ENCODE data around the gene CCNY. TPM values are rescaled to one million over a fixed set of nuclear protein-coding genes. Genes with fewer than 3 reads are reported as not detected.

The CCNY gene
- total RNA-seq, 1 experiment from 2014 or later = 30.9 TPM

DNA sequence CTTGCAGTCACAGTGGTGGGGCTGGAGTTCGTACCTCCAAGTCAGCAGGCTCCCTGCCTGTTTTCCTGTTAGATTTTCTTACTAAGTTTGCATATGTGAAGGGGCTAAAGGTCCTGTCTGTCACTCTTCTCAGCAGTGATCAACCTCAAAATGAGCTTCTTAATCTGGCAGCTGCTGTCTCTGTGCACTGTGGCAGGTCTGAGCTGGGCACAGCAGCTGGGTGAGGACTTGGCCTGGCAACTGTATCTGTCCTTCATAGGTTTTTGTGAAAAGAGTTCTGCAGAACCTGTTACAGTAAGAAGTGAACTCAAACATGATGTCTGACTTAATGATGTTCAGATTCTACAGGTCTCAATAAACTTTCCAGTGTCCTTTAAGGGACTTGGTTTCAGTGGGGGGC lies 237.5 kb downstream of the CCNY start:
- no peak for DNase-seq (ENCODE audit: extremely low read depth, low read depth)

DNA sequence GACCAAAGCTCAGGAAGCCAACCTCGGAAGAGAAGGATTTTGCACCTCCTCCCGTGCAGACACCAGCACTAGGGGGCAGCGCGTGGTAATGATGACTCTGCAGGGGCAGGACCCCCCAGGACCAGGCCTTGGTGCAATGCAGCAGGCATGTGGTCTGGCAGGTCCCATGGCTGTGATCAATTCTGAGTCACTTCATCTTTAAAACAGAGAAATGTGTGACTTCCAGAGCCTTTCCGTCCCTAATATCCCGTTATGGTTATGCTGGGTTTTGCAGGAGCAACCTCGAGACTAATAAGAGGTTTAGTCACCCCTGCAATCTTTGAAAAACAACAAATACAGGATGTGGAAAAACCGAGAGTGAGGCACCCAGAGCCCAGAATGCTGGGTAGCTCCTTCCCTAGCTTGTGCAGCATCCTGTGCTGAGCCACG lies 238.6 kb downstream of the CCNY start:
- DNase-seq (ENCODE audit: extremely low read depth, low read depth) = no peak

DNA sequence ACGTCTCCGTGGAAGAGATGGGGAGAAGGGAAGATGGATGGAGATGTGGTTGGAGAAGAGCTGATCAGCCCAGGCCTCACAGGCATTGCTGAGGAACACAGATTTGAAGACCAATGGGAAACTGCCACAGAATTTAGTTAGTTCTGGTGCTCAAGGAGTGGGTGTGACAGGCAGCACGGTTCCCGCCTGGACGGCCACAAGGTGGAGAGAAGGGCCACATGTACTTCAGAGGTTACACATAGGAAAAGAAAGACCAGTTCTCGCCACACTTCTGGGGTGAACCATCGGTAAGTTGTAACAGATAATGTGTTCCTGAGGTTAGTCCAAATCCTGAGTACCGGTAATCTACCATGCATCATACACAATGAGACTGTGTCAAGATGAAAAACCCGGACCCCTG lies 239.3 kb downstream of the CCNY start:
- DNase-seq (ENCODE audit: extremely low read depth, low read depth) = no peak

DNA sequence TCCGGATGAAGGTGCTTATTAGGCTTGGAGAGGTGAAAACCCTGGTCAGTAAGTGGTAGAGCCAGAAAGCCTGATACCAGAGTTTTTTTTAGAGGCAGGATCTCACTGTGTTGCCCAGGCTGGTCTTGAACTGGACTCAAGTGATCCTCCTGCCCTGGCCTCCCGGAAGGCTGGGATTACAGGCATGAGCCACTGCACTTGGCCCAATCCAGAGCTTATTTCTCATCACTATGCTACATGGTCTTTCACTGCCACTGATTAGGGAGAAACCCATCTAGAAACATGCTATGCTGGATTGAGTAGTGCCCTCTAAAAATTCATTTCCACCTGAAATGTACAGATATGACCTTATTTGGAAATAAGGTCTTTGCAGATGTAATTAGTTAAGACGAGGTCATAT lies 240.4 kb downstream of the CCNY start:
- DNase-seq (ENCODE audit: extremely low read depth, low read depth) = no peak

DNA sequence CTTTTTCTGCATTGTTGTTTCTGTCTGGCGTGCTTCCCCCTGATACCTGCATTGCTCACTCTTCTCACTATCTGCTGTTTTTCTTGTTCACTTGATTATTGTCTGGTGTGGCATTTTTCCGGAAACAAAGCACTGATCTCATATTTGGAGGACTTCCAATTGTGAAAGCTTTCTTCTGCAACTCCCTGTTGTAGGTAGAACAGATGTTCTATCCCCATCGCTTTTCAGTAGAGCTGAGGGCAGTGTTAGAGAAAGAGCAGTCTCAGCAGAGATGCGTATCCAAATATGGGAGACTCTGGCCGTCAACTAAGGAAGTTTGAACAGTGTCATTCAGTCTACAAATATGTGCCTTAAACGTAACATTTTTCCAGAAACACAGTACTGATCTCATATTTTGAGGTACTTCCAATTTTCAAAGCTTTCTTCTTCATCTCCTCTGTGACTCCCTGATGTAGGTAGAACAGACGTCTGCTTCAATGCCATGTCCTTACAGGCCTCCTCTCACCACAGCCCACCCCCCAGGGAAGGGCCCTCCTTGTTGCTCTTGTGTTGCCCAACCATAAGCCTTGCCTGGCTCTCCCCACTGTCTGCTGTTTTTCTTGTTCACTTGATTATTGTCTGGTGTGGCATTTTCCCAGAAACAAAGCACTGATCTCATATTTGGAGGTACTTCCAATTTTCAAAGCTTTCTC lies 241.8 kb downstream of the CCNY start:
- DNase-seq (ENCODE audit: extremely low read depth, low read depth) = no peak

DNA sequence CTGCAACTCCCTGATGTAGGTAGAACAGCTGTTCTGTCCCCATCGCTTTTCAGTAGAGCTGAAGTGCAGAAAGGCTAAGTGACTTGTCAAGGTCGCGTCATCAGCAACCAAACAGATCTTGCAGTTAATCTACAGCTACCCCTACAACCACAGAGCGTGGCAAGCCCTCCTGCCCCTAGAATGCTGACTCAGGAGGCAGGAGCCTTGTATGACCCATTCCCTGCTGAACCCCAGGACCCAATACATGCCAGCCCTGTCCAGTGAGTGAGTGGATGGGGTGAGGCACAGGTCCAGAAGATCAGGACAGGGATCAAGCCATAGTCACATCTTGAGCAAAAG lies 242.3 kb downstream of the CCNY start:
- DNase-seq (ENCODE audit: extremely low read depth, low read depth) = no peak

DNA sequence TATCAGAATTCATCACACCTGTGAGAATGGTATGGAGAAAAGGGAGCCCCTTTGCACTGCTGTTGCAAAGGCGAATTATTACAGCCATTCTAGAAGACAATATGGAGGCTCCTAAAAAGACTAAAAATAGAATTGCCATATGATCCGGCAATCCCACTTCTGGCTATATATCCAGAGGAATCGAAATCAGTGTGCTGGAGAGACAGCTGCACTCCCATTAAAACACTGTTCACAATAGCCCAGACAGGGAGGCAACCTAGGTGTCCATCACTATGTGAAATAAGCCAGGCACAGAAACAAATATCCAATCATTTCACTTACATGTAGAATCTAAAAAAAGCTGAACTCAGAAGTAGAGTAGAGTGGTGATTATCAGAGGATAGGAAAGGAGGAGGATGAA lies 242.8 kb downstream of the CCNY start:
- no peak for DNase-seq (ENCODE audit: extremely low read depth, low read depth)

DNA sequence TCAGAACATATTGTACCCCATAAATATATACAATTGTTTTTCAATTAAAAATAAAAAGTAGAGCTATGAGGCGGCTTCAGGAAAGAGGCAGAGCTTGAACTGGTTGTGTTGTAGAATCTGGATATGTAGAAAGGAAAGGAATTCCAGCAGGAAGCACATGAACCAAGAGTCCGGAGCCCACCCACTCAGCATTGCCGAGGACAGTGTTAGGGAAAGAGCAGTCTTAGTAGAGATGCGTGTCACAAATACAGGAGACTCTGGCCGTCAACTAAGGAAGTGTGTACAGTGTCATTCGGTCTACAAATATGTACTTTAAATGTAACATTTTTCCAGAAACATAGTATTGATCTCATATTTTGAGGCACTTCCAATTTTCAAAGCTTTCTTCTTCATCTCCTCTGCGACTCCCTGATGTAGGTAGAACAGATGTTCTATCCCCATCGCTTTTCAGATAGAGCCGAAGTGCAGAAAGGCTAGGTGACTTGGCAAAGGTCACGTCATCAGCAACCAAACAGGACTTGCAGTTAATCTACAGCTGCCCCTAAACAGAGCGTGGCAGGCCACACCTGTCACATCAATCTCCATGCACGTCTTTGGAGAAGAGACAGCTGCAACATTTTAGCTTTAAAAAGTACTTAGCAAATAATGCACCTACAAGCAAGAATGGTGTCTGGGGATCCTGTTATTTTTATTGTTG lies 243.6 kb downstream of the CCNY start:
- DNase-seq (ENCODE audit: extremely low read depth, low read depth) = no peak

DNA sequence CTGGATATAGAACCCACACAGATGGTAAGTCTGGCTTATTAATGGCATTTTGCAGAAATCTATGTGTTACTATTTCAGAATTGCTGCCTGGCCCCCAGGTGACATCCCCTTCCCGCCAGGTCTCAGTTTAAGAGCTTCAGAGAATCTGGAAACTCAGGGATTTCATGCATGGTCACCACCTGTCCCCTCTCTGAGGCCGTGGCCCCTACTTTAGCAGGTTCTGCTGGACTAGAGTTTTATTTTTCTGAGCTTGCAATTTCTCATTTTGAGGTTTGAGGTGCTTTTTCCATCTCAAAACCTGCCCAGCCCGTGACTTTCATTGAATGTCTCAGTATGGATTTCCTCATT lies 244.1 kb downstream of the CCNY start:
- no peak for DNase-seq (ENCODE audit: extremely low read depth, low read depth)

DNA sequence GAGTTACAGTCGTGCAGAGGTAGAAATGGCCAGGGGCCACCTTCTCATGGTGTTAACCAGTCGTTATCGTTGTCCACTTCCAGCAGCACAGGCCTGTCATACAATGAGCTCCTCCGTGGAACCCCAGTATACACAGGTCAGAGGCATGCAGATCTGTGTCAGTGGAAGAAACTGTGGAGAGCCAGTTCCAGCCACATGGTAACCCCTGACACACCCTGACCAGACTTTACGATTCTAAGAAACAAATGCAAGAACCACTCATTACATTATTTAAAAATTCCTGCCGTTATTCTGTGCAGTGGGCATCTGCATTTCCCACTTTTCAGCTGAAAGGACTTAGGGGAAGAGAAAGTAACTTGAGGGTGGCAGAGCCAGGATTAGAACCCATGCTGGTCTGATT lies 245.3 kb downstream of the CCNY start:
- no peak for DNase-seq (ENCODE audit: extremely low read depth, low read depth)

DNA sequence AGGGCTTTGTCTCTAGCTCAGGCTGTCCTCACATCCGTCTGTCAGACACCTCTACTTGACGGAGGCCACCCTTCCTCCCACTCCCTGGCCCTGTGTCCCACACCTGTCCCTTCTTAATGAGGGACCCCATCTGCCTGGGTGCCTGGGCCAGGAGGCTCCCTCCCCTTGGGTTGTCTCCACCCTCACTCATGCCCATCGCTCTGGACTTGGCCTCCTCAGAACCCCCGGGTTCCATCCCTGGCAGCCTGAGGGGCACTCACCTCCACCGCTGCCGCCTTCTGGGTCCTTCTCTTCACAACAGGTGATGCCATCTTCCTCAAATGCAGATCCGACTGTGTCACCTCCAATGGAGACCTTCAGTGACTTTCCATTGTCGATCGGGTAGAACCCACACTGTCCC lies 248.6 kb downstream of the CCNY start:
- DNase-seq (ENCODE audit: extremely low read depth, low read depth) = no peak

DNA sequence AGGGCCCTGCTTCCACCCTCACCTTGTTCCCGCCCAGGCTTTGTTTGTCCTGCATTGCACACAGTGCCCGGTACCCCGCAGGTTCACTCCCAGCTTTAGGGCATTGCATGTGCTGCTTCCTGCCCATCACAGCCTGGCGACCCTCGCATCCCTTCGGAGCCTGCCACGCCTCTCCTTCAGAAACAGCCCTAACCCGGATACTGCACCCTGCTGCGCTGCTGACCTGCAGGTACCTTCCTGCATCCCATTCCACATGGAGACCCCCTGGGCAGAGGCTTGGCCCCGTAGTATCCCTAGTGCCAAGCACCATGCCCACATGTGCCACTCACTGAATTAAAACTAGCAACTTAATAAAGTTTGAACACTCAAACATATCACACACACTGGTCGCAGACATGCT lies 249.0 kb downstream of the CCNY start:
- no peak for DNase-seq (ENCODE audit: extremely low read depth, low read depth)

DNA sequence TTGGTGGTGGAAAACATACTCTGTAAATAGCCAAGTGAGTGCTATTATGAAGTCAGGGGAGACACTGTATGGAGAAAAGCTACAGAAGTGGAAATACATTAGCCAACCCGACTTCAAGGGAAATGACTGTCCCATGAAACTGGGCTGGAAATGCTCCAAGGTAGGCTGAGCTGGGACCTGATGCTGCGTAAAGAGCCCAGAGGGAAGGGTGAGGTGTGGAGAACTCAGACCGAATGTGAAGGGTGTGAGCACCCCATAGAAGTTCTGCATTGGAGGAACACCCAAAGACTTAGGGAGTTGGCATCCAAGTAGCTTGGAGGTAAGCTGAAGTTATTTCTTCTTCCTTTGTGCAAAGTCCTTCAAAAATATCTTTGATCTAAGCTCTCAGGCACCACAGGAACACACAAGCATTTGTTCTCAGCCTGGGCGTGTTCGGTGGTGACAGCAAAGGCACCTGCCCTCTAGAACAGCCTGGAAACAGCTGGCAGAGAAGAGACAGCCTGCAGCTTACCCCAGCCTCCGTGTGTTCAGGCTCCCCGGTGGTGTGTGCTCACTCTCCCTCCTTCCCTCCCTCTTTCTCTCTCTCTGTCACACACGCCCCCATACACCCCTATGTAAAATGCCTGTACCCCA lies 249.7 kb downstream of the CCNY start:
- DNase-seq (ENCODE audit: extremely low read depth, low read depth) = no peak

DNA sequence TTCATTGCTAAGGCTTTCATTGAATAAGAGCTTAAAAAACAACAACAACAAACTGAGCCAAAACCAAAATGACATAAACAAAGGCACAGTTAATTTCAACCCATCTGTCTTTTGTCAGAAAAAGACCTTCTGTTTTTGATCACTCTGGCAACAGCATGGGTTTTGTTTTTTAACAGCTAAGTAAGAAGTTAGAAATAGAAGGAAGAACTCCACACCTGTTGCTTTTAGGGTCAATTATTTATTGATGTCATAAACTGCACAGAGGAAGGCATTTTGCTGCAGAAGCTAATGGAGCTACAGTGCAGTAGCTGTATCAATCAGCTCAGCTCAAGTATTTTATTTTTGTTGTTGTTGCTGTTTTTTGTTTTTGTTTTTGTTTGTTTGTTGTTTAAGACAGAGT lies 252.5 kb downstream of the CCNY start:
- DNase-seq (ENCODE audit: extremely low read depth, low read depth) = no peak

DNA sequence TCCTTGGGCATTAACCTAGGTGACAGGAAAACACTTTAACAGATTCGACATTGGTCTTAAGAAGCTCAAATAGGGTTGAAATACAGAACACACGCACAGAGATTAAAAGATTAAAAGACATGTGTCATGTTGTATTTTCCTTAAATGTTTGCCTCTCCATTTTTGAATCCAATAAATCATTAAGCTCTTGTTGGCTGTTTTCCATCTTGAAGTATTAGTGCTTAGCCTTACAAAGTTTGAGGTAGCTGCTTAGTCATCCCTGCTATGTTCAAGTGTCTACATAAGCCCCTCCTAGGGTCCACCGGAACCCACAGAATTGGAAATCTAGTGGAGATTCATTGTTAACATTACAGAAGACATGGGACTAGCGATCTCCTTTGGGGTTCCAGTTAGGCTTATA lies 256.1 kb downstream of the CCNY start:
- DNase-seq (ENCODE audit: extremely low read depth, low read depth) = no peak

DNA sequence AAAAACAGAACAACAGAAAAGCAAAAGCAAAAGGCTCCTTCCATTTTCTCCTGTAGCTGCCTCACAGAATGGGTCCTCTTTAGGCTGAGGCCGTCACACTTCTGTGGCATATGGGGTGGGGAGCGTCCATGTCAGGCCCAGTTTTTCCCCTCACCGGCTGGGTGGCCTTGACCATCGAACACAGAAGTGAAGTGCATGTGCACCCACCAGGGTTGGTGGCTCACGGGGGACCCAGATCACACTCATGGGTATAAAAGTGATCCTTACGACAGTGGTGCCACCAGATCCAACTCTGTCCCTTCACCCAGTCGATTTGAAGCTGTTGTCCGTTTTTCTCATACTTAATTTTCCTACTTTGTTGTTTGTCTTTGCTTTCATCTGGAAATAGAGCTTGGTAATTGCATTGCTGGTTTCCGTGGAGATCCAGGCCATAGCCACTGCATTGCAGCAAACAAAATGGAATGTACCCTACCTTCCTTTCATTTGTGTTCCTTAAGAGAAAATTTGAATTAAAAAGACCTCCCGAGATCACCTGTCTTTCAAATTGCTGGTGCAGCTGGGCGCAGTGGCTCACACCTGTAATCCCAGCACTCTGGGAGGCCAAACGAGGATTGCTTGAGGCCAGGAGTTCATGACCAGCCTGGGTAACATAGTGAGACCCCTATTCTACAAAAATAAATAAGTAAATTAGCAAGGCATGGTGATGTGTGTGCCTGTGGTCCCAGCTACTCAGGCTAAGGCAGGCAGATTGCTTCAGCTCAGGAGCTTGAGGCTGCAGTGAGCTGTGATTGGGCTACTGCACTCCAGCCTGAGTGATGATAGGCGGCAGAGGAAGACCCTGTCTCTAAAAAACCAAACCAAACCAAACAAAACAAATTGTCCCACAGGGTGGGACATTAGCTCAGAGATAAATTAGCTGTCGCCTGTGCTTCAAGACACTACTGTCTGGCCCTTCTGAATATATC lies 258.1 kb downstream of the CCNY start:
- no peak for DNase-seq (ENCODE audit: extremely low read depth, low read depth)

DNA sequence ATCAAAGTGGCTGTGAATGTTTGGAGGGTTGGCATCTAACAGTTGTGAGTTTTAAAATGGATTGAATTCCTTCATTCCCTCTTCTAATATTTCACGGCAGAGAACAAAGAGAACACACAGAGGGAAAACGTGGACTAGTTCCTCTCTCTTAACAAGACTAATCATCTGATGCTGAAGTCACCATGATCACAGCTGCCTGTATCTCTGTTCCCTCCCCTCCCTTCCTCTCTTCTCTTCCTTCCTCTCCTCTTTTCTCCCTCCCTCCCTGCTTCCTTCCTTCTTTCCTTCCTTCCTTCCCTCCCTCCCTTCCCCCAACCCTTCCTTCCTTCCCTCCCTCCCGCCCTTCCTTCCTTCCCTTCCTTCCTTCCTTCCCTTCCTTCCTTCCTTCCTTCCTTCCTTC lies 258.8 kb downstream of the CCNY start:
- DNase-seq (ENCODE audit: extremely low read depth, low read depth) = no peak

DNA sequence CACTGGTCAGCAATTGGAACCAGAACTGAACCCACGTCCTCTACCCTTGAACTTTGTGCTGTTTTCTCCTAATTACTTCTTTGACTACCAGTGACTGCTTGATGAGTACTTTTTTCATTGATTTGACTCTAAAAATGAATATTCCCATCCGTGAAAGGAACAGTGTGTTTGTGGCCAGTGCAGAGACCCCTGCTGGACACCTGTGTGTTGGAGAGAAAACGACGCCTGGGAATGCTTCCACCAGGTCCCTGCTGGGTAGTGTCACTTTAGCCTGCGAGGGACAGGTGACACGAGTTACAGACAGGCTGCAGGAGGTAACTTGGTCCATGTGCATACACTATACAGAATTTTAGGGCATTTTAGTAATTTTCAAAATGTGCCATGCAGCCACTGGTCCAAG lies 262.1 kb downstream of the CCNY start:
- no peak for DNase-seq (ENCODE audit: extremely low read depth, low read depth)

DNA sequence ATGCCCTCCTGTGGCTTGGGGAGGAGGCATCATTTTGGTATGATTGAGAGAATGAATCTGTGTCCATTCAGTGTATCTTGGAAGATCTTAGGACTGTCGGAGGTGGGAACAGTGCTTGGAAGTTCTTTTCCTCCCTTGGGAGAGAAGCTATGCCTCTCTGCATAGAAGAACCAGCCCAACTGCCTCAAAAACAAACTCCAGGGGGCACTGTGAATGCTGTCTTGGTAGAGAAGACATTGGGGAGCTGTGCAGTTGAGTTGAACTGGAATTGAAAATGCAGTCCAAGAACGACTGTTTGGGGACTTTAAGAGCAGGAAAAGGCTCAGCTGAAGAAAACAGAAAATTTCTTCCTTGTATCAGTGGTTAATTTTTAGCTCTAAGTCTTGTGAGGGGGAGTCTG lies 263.9 kb downstream of the CCNY start:
- DNase-seq (ENCODE audit: extremely low read depth, low read depth) = no peak

DNA sequence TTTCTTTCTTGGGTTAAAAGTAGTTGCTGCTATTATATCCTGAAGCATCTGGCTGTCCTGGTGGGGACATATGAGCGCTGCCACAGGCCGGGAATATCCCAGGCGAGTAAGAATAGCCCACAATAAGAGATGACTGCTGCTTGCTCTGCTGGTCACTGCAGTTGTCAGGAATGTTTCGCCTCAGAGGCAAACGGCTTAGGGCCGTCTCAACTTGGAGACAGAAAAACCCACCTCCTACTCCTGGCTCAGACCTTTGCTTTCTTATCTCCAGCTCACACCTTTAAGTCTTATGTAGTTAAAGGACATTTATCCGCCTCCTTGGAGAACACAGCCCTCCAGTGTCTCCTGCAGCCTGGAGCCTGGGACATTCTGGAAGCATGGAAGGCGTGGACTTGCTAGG lies 268.9 kb downstream of the CCNY start, which contains the start of gene GJD4:
GJD4 (plus strand) TSS at position 151 of the 400 bp plus-strand sequence; CDS start at position 378, 227 bp downstream.
- no peak for DNase-seq (ENCODE audit: extremely low read depth, low read depth)

DNA sequence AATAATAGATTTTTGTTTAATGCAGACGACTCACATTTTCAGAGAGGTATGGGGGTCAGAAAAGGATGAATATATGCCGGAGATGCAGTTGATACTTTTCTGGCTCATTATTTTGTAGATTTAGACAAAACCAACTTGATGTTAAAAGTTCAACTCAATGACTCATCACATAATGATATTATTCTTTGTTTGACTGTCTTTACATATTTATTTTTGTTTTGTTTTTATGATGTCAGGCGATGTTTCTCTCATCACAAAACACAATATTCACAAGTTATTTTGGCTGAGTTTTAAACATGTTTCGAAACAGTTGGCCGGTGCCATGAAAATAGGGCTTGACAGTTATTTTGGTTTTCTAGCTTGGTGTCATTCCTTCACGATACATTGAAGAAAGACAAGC lies 270.1 kb downstream of the CCNY start:
- DNase-seq (ENCODE audit: extremely low read depth, low read depth) = no peak

Measured in NCI-H460 (cell line).